ENCODE measurements around the gene NT5C1B. TPM values are rescaled to one million over a fixed set of nuclear protein-coding genes. Genes with fewer than 3 reads are reported as not detected.

NT5C1B gene
- total RNA-seq, 2 donors from 2014 or later = not detected

DNA sequence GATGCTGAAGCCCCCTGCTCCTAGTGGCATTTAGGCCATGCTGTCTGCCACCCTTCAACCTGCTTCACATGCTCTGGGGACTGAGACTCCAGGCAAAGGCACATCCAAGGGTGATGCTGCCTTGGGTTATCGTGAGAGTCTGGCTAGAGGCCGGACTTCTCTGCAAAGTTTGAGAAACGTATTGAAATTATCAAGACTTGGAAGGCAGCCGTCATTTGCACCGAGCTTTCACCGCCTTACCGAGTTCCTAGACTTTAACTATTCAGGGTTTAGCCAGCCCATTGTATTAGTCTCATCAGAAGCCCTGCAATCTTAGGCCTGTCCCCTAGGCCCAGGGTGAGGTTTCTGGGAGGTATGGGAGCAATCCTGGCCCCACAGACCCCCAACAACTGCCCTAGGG, 62.9 kb downstream of the NT5C1B start:
- H3K4me3 ChIP-seq = no peak overlapping the region
- TF ChIP-seq CTCF (IDR thresholded peaks at IDR 0.05) (no peak), POLR2A (IDR thresholded peaks at IDR 0.05) (no peak)
- H3K9me3 ChIP-seq = no peaks in the 10 kb centered on the region
- no peak overlapping the region for H3K27ac ChIP-seq
- WGBS, 2 donors = 75 to 85% methylated on average over 7 of the region's 7 CpGs
- intact Hi-C loops (cut with DNase I) = loop anchor here (5.0 to 10.0 kb wide), 2 partner anchors 848 to 1336 kb away; no protein-coding TSS in a partner anchor
- no peak for ATAC-seq
- no peak for DNase-seq
- no peaks in the 10 kb centered on the region for H3K4me1 ChIP-seq
- H3K36me3 ChIP-seq (replicated peaks in 1 of 2; ENCODE audit: insufficient read depth in 1 of 2, low read depth in 2 of 2) = no peaks in the 10 kb centered on the region
- no peaks in the 10 kb centered on the region for H3K27me3 ChIP-seq

DNA sequence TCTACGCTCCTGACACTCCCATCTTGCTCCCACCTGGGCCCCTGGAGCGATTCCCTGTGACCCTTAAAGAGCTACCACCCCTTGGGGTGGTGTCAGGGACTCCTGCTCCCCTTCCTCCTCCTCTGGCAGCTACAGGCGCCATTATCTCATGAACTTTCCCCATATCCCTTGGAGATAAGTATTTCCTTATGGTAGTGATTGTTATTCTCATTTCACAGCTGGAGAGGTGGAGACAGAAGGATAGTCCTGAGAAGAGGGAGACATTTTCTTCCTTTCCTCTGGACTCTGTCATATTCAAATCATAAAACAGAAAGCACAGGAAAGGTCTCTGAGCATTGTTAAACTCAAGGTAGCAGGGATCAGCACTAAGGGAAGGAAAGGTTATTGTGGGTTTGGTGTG, 63.5 kb downstream of the NT5C1B start:
- intact Hi-C loops (cut with DNase I) = loop anchor here (5.0 to 10.0 kb wide), 2 partner anchors 849 to 1336 kb away; no protein-coding TSS in a partner anchor
- H3K4me1 ChIP-seq = no peaks in the 10 kb centered on the region
- no peaks in the 10 kb centered on the region for H3K9me3 ChIP-seq
- 77 to 83% methylated on average over 3 of the region's 3 CpGs for WGBS, 2 donors
- no peak overlapping the region for H3K27ac ChIP-seq
- ATAC-seq (no peak), DNase-seq (no peak)
- no peak overlapping the region for H3K4me3 ChIP-seq
- no peaks in the 10 kb centered on the region for H3K27me3 ChIP-seq
- no peaks in the 10 kb centered on the region for H3K36me3 ChIP-seq (replicated peaks in 1 of 2; ENCODE audit: insufficient read depth in 1 of 2, low read depth in 2 of 2)
- TF ChIP-seq POLR2A (IDR thresholded peaks at IDR 0.05) (no peak), CTCF (IDR thresholded peaks at IDR 0.05) (no peak)

DNA sequence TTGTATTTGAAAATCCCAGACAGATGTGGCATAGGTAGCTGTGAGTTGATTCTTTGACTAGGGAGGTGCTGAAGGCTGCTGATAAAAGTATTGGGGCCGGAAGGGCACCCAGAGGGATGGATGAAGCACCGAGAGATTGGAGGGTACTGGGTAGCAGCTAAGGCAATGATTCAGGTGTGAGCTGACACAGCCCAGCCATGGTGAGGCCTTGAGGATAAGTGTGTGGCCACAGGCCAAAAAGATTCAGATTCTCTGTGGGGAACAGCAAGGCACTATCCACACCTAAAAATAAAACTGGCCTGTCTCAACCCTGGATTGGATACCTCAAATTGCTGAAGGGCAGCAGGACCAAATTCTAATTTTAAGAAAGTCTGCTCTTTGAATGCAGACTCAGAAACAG, 64.1 kb downstream of the NT5C1B start:
- Histone ChIP-seq H3K36me3 (replicated peaks in 1 of 2; ENCODE audit: insufficient read depth in 1 of 2, low read depth in 2 of 2) (no peaks in the 10 kb centered on the region), H3K4me1 (no peaks in the 10 kb centered on the region), H3K4me3 (no peak overlapping the region), H3K9me3 (no peaks in the 10 kb centered on the region), H3K27ac (no peak overlapping the region), H3K27me3 (no peaks in the 10 kb centered on the region)
- no peak for DNase-seq
- ATAC-seq = no peak
- 70 to 82% methylated on average over 2 of the region's 2 CpGs for WGBS, 2 donors
- TF ChIP-seq POLR2A (IDR thresholded peaks at IDR 0.05) (no peak), CTCF (IDR thresholded peaks at IDR 0.05) (no peak)
- intact Hi-C loops (cut with DNase I) = loop anchor here (5.0 to 10.0 kb wide), 2 partner anchors 850 to 1337 kb away; no protein-coding TSS in a partner anchor

DNA sequence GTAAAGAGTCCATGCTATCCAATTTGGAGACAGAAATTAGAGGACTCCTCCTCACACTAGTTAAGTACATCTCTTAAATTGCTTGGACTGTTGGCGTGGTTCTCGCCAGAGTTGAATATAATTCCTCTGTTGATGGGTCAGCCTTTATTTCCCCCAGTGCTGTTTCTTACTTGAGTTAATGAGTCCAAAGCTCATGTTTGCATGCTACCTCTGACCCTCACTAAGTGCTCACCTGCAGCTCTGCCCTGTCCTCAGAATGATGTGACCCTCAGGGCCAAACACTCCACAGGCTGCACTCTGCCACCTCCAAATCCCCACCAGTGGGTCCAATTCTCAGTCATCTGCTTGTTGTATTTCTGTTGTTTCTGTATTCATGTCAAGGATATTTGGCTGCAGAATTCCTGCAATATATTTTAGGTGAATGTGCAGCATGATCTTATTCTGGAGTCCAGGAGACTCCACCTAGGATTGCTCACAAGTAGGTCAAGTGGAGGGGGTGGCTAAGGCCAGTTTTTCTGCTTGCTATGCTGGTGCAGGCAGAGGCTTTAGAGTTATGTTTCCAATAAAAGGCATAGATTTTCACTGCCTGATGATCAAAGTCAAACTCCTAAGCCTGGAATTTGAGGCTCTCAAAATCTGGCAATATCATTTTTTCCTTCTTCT, 66.8 kb downstream of the NT5C1B start:
- no peaks in the 10 kb centered on the region for H3K4me1 ChIP-seq
- TF ChIP-seq POLR2A (IDR thresholded peaks at IDR 0.05) (no peak), CTCF (IDR thresholded peaks at IDR 0.05) (no peak)
- WGBS, 2 donors = 97% methylated on average over 2 of the region's 2 CpGs
- no peak overlapping the region for H3K27ac ChIP-seq
- H3K27me3 ChIP-seq = no peaks in the 10 kb centered on the region
- DNase-seq (no peak), ATAC-seq (no peak)
- H3K4me3 ChIP-seq = no peak overlapping the region
- intact Hi-C loops (cut with DNase I) = loop anchor here (10.0 kb wide), 1 partner anchor 852 kb away; no protein-coding TSS in a partner anchor
- no peaks in the 10 kb centered on the region for H3K9me3 ChIP-seq
- no peaks in the 10 kb centered on the region for H3K36me3 ChIP-seq (replicated peaks in 1 of 2; ENCODE audit: insufficient read depth in 1 of 2, low read depth in 2 of 2)

Data from body of pancreas (tissue), 4 donors.